Stimulated activated CD4-positive, alpha-beta T cell treated with anti-CD3 and anti-CD28 coated beads, Interleukin-4, amount 100 ng/mL, for 1 hour (primary cell): ENCODE data around the gene CKAP4.
A peak's percentile ranks its signal among the peaks of the same experiment; 100 is the strongest.

Experiments
- DNase-seq: peaks from one replicate; pipeline ENCODE4 v3.0.0-alpha.2; 2020

CKAP4 gene

GRCh38 chr12:106238146-106238545 is 9.7 kb downstream of the CKAP4 start:
- DNase-seq: no peak

- DNase-seq: no peak
Observed at GRCh38 chr12:106235770-106236169, 12.1 kb downstream of the CKAP4 start.

- no peak for DNase-seq
Observed at GRCh38 chr12:106234449-106234848, 13.4 kb downstream of the CKAP4 start.

GRCh38 chr12:106233011-106233410 is 14.8 kb downstream of the CKAP4 start:
- DNase-seq: no peak

GRCh38 chr12:106229036-106229591 is 18.7 kb downstream of the CKAP4 start:
- no peak for DNase-seq

- no peak for DNase-seq
Observed at GRCh38 chr12:106228320-106228710, 19.5 kb downstream of the CKAP4 start.

GRCh38 chr12:106227641-106228319 is 20.0 kb downstream of the CKAP4 start:
- peak; percentile 44 for DNase-seq

- DNase-seq: no peak
Observed at GRCh38 chr12:106226884-106227640, 20.8 kb downstream of the CKAP4 start.

- DNase-seq: no peak
Observed at GRCh38 chr12:106224355-106224706, 23.5 kb downstream of the CKAP4 start.

GRCh38 chr12:106223485-106224354 is 24.1 kb downstream of the CKAP4 start:
- DNase-seq: peak; percentile 64

GRCh38 chr12:106220536-106220935 is 27.3 kb downstream of the CKAP4 start:
- no peak for DNase-seq

- no peak for DNase-seq
Observed at GRCh38 chr12:106219043-106219442, 28.8 kb downstream of the CKAP4 start.

- no peak for DNase-seq
Observed at GRCh38 chr12:106217706-106218105, 30.1 kb downstream of the CKAP4 start.

- no peak for DNase-seq
Observed at GRCh38 chr12:106214571-106214970, 33.2 kb downstream of the CKAP4 start.

- no peak for DNase-seq
Observed at GRCh38 chr12:106213662-106214061, 34.2 kb downstream of the CKAP4 start.

GRCh38 chr12:106211973-106212372 is 35.8 kb downstream of the CKAP4 start:
- DNase-seq: no peak

- DNase-seq: no peak
Observed at GRCh38 chr12:106205208-106206069, 42.4 kb downstream of the CKAP4 start.

GRCh38 chr12:106204312-106204711 is 43.5 kb downstream of the CKAP4 start:
- no peak for DNase-seq

GRCh38 chr12:106197906-106198623 is 49.8 kb downstream of the CKAP4 start:
- no peak for DNase-seq

- DNase-seq: no peak
Observed at GRCh38 chr12:106195621-106196027, 52.2 kb downstream of the CKAP4 start.

- DNase-seq: no peak
Observed at GRCh38 chr12:106194351-106194750, 53.5 kb downstream of the CKAP4 start.
